Astrocyte of the cerebellum (primary cell): Measurements from ENCODE around the gene PITPNC1.
"Not testable (repeated sequence)": the region's sequence is repeated elsewhere in the genome, so short reads cannot be mapped to it uniquely, and the experiment has no call there.

Experiments used
- DNase-seq: peaks from one replicate; pipeline ENCODE4 v3.0.0-alpha.2; 2011; ENCODE audit warnings: low read depth
- H3K4me3 ChIP-seq: 2 replicates; pipeline ENCODE4 v1.5.1; 2011; ENCODE audit warnings: mild to moderate bottlenecking, low read depth, low read length, moderate library complexity
- CTCF ChIP-seq: IDR thresholded peaks from 2 replicates; pipeline ENCODE4 v1.5.1; 2012; ENCODE audit warnings: low read length, low read depth, moderate library complexity, mild to moderate bottlenecking; ENCODE audit errors: missing control alignments
- in situ Hi-C: cut with HindIII; loops from 2 replicates; pipeline ENCODE4 v1.10.0; 2017; ENCODE audit warnings: low sequenced_read_pairs

PITPNC1 gene

GRCh38 chr17:67647482-67647881 lies 270.4 kb downstream of the PITPNC1 start:
- no peak for DNase-seq
- in situ Hi-C loops, result no loop called here
- no peak for TF ChIP-seq CTCF
- no peak overlapping the region for H3K4me3 ChIP-seq

- no peak for TF ChIP-seq CTCF
- H3K4me3 ChIP-seq, result no peak overlapping the region
- no peak for DNase-seq
- in situ Hi-C loops, result no loop called here
Observed at GRCh38 chr17:67648032-67648905, 271.2 kb downstream of the PITPNC1 start.

- DNase-seq, H3K4me3 ChIP-seq, in situ Hi-C loops: not testable (repeated sequence)
Observed at GRCh38 chr17:67648906-67649295, 271.8 kb downstream of the PITPNC1 start.

- no peak for TF ChIP-seq CTCF
- in situ Hi-C loops, result no loop called here
- no peak overlapping the region for H3K4me3 ChIP-seq
- no peak for DNase-seq
Observed at GRCh38 chr17:67649891-67650290, 272.8 kb downstream of the PITPNC1 start.

GRCh38 chr17:67651218-67651579 lies 274.1 kb downstream of the PITPNC1 start:
- DNase-seq, in situ Hi-C loops, H3K4me3 ChIP-seq: not testable (repeated sequence)

GRCh38 chr17:67652433-67652832 lies 275.4 kb downstream of the PITPNC1 start:
- no peak for TF ChIP-seq CTCF
- no peak overlapping the region for H3K4me3 ChIP-seq

GRCh38 chr17:67655478-67656148 lies 278.5 kb downstream of the PITPNC1 start:
- no peak overlapping the region for H3K4me3 ChIP-seq
- in situ Hi-C loops, result no loop called here
- TF ChIP-seq CTCF, result no peak
- no peak for DNase-seq

More at GRCh38 chr17:67652433-67652832, 275.4 kb downstream of the PITPNC1 start:
- no peak for DNase-seq
- in situ Hi-C loops, result no loop called here
